DOHH2 (cell line): Measurements from ENCODE around the gene CDH26.

Experiments used
- H3F3A ChIP-seq: fragments of 200-600 bp; sonication (generic), shearing (Covaris generic); 2 replicates; pipeline ENCODE4 v1.6.0; 2016; ENCODE audit warnings: antibody characterized with exemption, mild to moderate bottlenecking; ENCODE audit not compliant: control insufficient read depth, insufficient read depth
- H3K27ac ChIP-seq: fragments of 200-600 bp; sonication (generic); 2 replicates; pipeline ENCODE4 v1.5.1; 2014; ENCODE audit warnings: low read depth, mild to moderate bottlenecking, low read length, moderate library complexity
- H3K27me3 ChIP-seq: fragments of 200-600 bp; sonication (generic); 2 replicates; pipeline ENCODE4 v1.6.1; 2014; ENCODE audit warnings: mild to moderate bottlenecking, low read length, mixed read lengths; ENCODE audit not compliant: control insufficient read depth
- H3K36me3 ChIP-seq: fragments of 200-600 bp; sonication (generic); 2 replicates; pipeline ENCODE4 v1.6.1; 2014; ENCODE audit warnings: mild to moderate bottlenecking, low read length, moderate library complexity, mixed read lengths; ENCODE audit not compliant: control insufficient read depth
- H3K4me1 ChIP-seq: fragments of 200-600 bp; sonication (generic); 2 replicates; pipeline ENCODE4 v1.6.1; 2014; ENCODE audit warnings: mild to moderate bottlenecking, low read length, mixed read lengths; ENCODE audit not compliant: control insufficient read depth
- H3K4me2 ChIP-seq: fragments of 200-600 bp; sonication (generic); 2 replicates; pipeline ENCODE4 v1.6.0; 2014; ENCODE audit warnings: mild to moderate bottlenecking, low read length, moderate library complexity
- H3K4me3 ChIP-seq: fragments of 200-600 bp; sonication (generic); 2 replicates; pipeline ENCODE4 v1.5.1; 2014; ENCODE audit warnings: mild to moderate bottlenecking, low read length, mixed read lengths
- H3K79me2 ChIP-seq: fragments of 200-600 bp; sonication (generic); 2 replicates; pipeline ENCODE4 v1.6.1; 2014; ENCODE audit warnings: mild to moderate bottlenecking, low read length, mixed read lengths; ENCODE audit not compliant: control insufficient read depth
- H3K9me2 ChIP-seq: fragments of 200-600 bp; sonication (generic); replicated peaks from 2 replicates; pipeline ENCODE4 v1.6.1; 2014; ENCODE audit warnings: mild to moderate bottlenecking, low read length, mixed read lengths; ENCODE audit not compliant: control insufficient read depth
- H3K9me3 ChIP-seq: fragments of 200-600 bp; sonication (generic); 2 replicates; pipeline ENCODE4 v1.6.1; 2014; ENCODE audit warnings: antibody characterized with exemption, low read length, mixed read lengths; ENCODE audit not compliant: control insufficient read depth, insufficient read depth
- H4K20me1 ChIP-seq: fragments of 200-600 bp; sonication (generic); 2 replicates; pipeline ENCODE4 v1.6.0; 2014; ENCODE audit warnings: low read depth, mild to moderate bottlenecking, antibody characterized with exemption, low read length, moderate library complexity; ENCODE audit not compliant: control insufficient read depth, insufficient read depth
- CTCF ChIP-seq: fragments of 200-600 bp; sonication (generic); IDR thresholded peaks from one replicate; pipeline ENCODE4 v1.5.1; 2014; ENCODE audit warnings: antibody characterized with exemption, mild to moderate bottlenecking, low read depth, low read length; ENCODE audit not compliant: poor library complexity, severe bottlenecking
- EZH2phosphoT487 ChIP-seq: fragments of 200-600 bp; sonication (generic); IDR thresholded peaks from 2 replicates; pipeline ENCODE4 v1.6.1; 2017; ENCODE audit warnings: borderline replicate concordance, mild to moderate bottlenecking, antibody characterized with exemption, low read length, moderate library complexity, mixed read lengths

CDH26 gene

GRCh38 chr20:59944726-59945125 is 13.5 kb upstream of the CDH26 start:
- H3K36me3 ChIP-seq, result peaks cover 34% of the 10 kb centered on the region
- no peak overlapping the region for H3K27ac ChIP-seq
- peaks cover 9% of the 10 kb centered on the region; the same call in 1 of the 2 replicates for H3F3A ChIP-seq
- peaks cover 19% of the 10 kb centered on the region for H3K79me2 ChIP-seq
- H3K9me2 ChIP-seq, result no peaks in the 10 kb centered on the region
- H3K9me3 ChIP-seq, result no peaks in the 10 kb centered on the region
- no peak overlapping the region for H3K4me2 ChIP-seq
- no peak for TF ChIP-seq CTCF
- no peak for TF ChIP-seq EZH2phosphoT487
- no peaks in the 10 kb centered on the region for H3K27me3 ChIP-seq
- no peaks in the 10 kb centered on the region for H4K20me1 ChIP-seq
- H3K4me1 ChIP-seq, result peaks cover 25% of the 10 kb centered on the region
- no peak overlapping the region for H3K4me3 ChIP-seq

GRCh38 chr20:59945175-59945574 is 13.0 kb upstream of the CDH26 start:
- TF ChIP-seq CTCF (no peak), EZH2phosphoT487 (no peak)
- Histone ChIP-seq H3K27ac (no peak overlapping the region), H3K27me3 (no peaks in the 10 kb centered on the region), H3K9me3 (no peaks in the 10 kb centered on the region), H3K79me2 (peaks cover 16% of the 10 kb centered on the region), H4K20me1 (no peaks in the 10 kb centered on the region), H3K4me1 (peaks cover 25% of the 10 kb centered on the region), H3K4me2 (no peak overlapping the region), H3K4me3 (no peak overlapping the region), H3F3A (peaks cover 9% of the 10 kb centered on the region; the same call in 1 of the 2 replicates), H3K9me2 (no peaks in the 10 kb centered on the region), H3K36me3 (peaks cover 34% of the 10 kb centered on the region)

GRCh38 chr20:59945731-59946130 is 12.5 kb upstream of the CDH26 start:
- Histone ChIP-seq H3K4me3 (no peak overlapping the region), H3F3A (peaks cover 9% of the 10 kb centered on the region; the same call in 1 of the 2 replicates), H3K4me1 (peaks cover 25% of the 10 kb centered on the region), H3K79me2 (peaks cover 12% of the 10 kb centered on the region), H3K27me3 (no peaks in the 10 kb centered on the region), H3K36me3 (peaks cover 31% of the 10 kb centered on the region), H3K9me2 (no peaks in the 10 kb centered on the region), H3K27ac (no peak overlapping the region), H4K20me1 (no peaks in the 10 kb centered on the region), H3K4me2 (no peak overlapping the region), H3K9me3 (no peaks in the 10 kb centered on the region)
- TF ChIP-seq CTCF (no peak), EZH2phosphoT487 (no peak)
